HEK293T (cell line): Measurements from ENCODE around the gene ESR1.

Source experiments
- CTCF ChIA-PET: fragments of 350-600 bp; formaldehyde crosslinking; extraction: SDS; loops from one replicate; lab custom pipeline; 2021; ENCODE audit warnings: antibody characterized with exemption, inconsistent platforms; lab: Yijun Ruan, JAX
- POLR2A ChIA-PET: fragments of 350-600 bp; formaldehyde crosslinking; extraction: SDS; loops from one replicate; lab custom pipeline; 2020; ENCODE audit warnings: antibody characterized with exemption, inconsistent platforms; lab: Yijun Ruan, JAX
- DNase-seq: peaks from one replicate; pipeline ENCODE4 v3.0.0; 2012; ENCODE audit warnings: mixed read lengths; ENCODE audit errors: extremely low spot score
- ARNT ChIP-seq: fragments of 450-650 bp; IDR thresholded peaks from 2 replicates; pipeline ENCODE4 v1.6.1; 2017; ENCODE audit warnings: mild to moderate bottlenecking
- BHLHE40 ChIP-seq: fragments of 450-650 bp; IDR thresholded peaks from 2 replicates; pipeline ENCODE4 v1.6.1; 2016; ENCODE audit warnings: mild to moderate bottlenecking, moderate library complexity, borderline replicate concordance
- CTBP1 ChIP-seq: fragments of 450-650 bp; IDR thresholded peaks from 2 replicates; pipeline ENCODE4 v1.6.1; 2016; ENCODE audit warnings: borderline replicate concordance
- ELF4 ChIP-seq: fragments of 450-650 bp; IDR thresholded peaks from 2 replicates; pipeline ENCODE4 v1.6.1; 2017; ENCODE audit warnings: antibody characterized with exemption
- FOXA1 ChIP-seq: fragments of 450-650 bp; IDR thresholded peaks from 2 replicates; pipeline ENCODE4 v1.6.1; 2016; ENCODE audit warnings: mild to moderate bottlenecking
- FOXK2 ChIP-seq: fragments of 450-650 bp; IDR thresholded peaks from 2 replicates; pipeline ENCODE4 v1.6.1; 2016; ENCODE audit warnings: mild to moderate bottlenecking
- FOXM1 ChIP-seq: fragments of 450-650 bp; IDR thresholded peaks from 2 replicates; pipeline ENCODE4 v1.6.1; 2017; ENCODE audit warnings: mild to moderate bottlenecking, borderline replicate concordance
- HDGF ChIP-seq: fragments of 450-650 bp; IDR thresholded peaks from 2 replicates; pipeline ENCODE4 v1.6.1; 2017; ENCODE audit warnings: antibody characterized with exemption, borderline replicate concordance
- L3MBTL2 ChIP-seq: fragments of 450-650 bp; conservative IDR thresholded peaks from 2 replicates; pipeline ENCODE4 v1.6.1; 2016; ENCODE audit warnings: mild to moderate bottlenecking
- LEF1 ChIP-seq: fragments of 450-650 bp; IDR thresholded peaks from 2 replicates; pipeline ENCODE4 v1.6.1; 2017; ENCODE audit warnings: mild to moderate bottlenecking, borderline replicate concordance
- NFRKB ChIP-seq: fragments of 450-650 bp; IDR thresholded peaks from 2 replicates; pipeline ENCODE4 v1.6.1; 2016; ENCODE audit warnings: mild to moderate bottlenecking, moderate library complexity
- PKNOX1 ChIP-seq: fragments of 450-650 bp; IDR thresholded peaks from 2 replicates; pipeline ENCODE4 v1.6.1; 2016
- SP1 ChIP-seq: fragments of 450-650 bp; IDR thresholded peaks from 2 replicates; pipeline ENCODE4 v1.6.1; 2017
- SUZ12 ChIP-seq: fragments of 450-650 bp; IDR thresholded peaks from 2 replicates; pipeline ENCODE4 v1.6.1; 2016; ENCODE audit warnings: mild to moderate bottlenecking
- TARDBP ChIP-seq: fragments of 450-650 bp; IDR thresholded peaks from 2 replicates; pipeline ENCODE4 v1.6.1; 2016
- ZNF384 ChIP-seq: fragments of 450-650 bp; IDR thresholded peaks from 2 replicates; pipeline ENCODE4 v1.6.1; 2016

ESR1 gene

GRCh38 chr6:152004036-152004566, 196.6 kb downstream of the ESR1 start:
- no peak for DNase-seq
- CTCF ChIA-PET = no interaction called here
- TF ChIP-seq L3MBTL2 (no peak), TARDBP (no peak), ELF4 (no peak), NFRKB (no peak), ARNT (no peak), SUZ12 (no peak), LEF1 (no peak), FOXM1 (no peak), HDGF (no peak), CTBP1 (no peak)
- POLR2A ChIA-PET = no interaction called here

DNA sequence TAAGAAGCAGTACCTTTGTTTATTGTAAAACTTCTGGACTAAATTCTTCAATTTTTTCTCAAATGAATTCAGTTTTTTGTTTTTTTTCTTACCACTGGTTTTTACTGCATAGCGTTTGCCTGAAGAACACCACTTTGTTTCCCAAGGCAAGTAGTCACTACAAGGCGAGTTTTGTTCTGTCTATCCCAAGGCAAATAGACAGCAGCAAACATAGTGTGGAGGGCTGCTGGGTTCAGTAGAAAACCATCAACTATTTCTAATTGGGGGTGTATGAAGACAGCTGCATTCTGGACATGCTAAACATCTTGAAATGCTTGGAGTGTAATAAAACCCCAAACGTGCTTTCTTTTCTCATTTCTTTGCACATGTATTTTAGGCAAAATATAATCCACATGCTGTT, 197.4 kb downstream of the ESR1 start:
- TF ChIP-seq PKNOX1 = no peak
- no peak for TF ChIP-seq LEF1
- no peak for TF ChIP-seq SUZ12
- TF ChIP-seq FOXM1 = no peak
- TF ChIP-seq CTBP1 = no peak
- TF ChIP-seq SP1 = no peak
- TF ChIP-seq NFRKB = no peak
- TF ChIP-seq L3MBTL2 = no peak
- no peak for TF ChIP-seq TARDBP
- no peak for TF ChIP-seq ARNT
- TF ChIP-seq ELF4 = no peak
- no peak for TF ChIP-seq BHLHE40
- TF ChIP-seq ZNF384 = no peak
- TF ChIP-seq FOXA1 = no peak
- TF ChIP-seq FOXK2 = no peak
- TF ChIP-seq HDGF = no peak
- ChIA-PET CTCF (no interaction called here), POLR2A (no interaction called here)
- no peak for DNase-seq

GRCh38 chr6:152008779-152009178, 201.3 kb downstream of the ESR1 start:
- TF ChIP-seq FOXK2 (no peak), NFRKB (no peak), CTBP1 (no peak), BHLHE40 (no peak), LEF1 (no peak), ELF4 (no peak)
- no peak for DNase-seq
- POLR2A ChIA-PET = no interaction called here
- CTCF ChIA-PET = no interaction called here

GRCh38 chr6:152012227-152012626, 204.7 kb downstream of the ESR1 start:
- CTCF ChIA-PET = no interaction called here
- DNase-seq = no peak
- POLR2A ChIA-PET = no interaction called here
- TF ChIP-seq BHLHE40 = no peak
- no peak for TF ChIP-seq NFRKB

DNA sequence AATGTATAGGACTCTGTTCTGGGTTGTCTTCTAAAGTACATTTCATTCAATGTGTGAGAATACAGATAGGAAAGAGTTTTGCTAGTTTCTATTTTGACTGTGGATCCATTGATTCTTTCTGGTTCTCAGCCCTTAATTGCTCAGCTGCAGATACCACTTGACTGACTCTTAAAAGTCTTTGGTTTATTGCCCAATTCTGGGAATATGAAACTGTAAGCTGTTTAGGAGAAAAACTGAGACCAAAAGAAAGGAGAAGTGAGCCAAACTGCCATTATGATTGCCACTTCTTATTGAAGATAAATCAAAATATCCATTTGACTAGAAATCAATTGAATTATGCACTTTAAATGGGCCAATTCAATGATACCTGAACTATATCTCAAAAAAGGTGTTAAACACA, 211.4 kb downstream of the ESR1 start:
- TF ChIP-seq FOXK2 = no peak
- TF ChIP-seq CTBP1 = no peak
- no peak for TF ChIP-seq SUZ12
- TF ChIP-seq ARNT = no peak
- no peak for TF ChIP-seq HDGF
- TF ChIP-seq FOXM1 = no peak
- no peak for TF ChIP-seq SP1
- no peak for TF ChIP-seq BHLHE40
- TF ChIP-seq NFRKB = no peak
- no peak for TF ChIP-seq L3MBTL2
- no peak for DNase-seq
- CTCF ChIA-PET = no interaction called here
- POLR2A ChIA-PET = no interaction called here

- ChIA-PET CTCF (no interaction called here), POLR2A (no interaction called here)
- DNase-seq = no peak
- TF ChIP-seq L3MBTL2 (no peak), ELF4 (no peak), BHLHE40 (no peak), LEF1 (no peak), PKNOX1 (no peak), SP1 (no peak), HDGF (no peak), TARDBP (no peak), FOXK2 (no peak), ARNT (no peak), FOXA1 (no peak), ZNF384 (no peak), SUZ12 (no peak), FOXM1 (no peak), NFRKB (no peak), CTBP1 (no peak)
These were observed 214.8 kb downstream of the ESR1 start for GRCh38 chr6:152022303-152022702.

GRCh38 chr6:152023613-152024012, 216.1 kb downstream of the ESR1 start:
- ChIA-PET CTCF (no interaction called here), POLR2A (no interaction called here)
- no peak for DNase-seq
- no peak for TF ChIP-seq FOXK2
- no peak for TF ChIP-seq ZNF384
- TF ChIP-seq NFRKB = no peak
- TF ChIP-seq FOXM1 = no peak
- TF ChIP-seq HDGF = no peak
- no peak for TF ChIP-seq PKNOX1
- no peak for TF ChIP-seq CTBP1
- TF ChIP-seq ELF4 = no peak
- TF ChIP-seq FOXA1 = no peak
